Mammary epithelial cell (primary cell): ENCODE results near the gene CD151.

Experiments used
- CTCF ChIP-seq, 2 donors: IDR thresholded peaks in 1 of 2; conservative IDR thresholded peaks in 1 of 2; 2 replicates each; pipeline ENCODE4 v1.5.1; 2011 to 2012; ENCODE audit warnings: inconsistent platforms in 2 of 2, low read length in 2 of 2, mild to moderate bottlenecking in 2 of 2, control low read depth in 1 of 2, low read depth in 1 of 2; ENCODE audit not compliant: insufficient read depth in 1 of 2; ENCODE audit errors: extremely low read depth in 1 of 2
- EZH2 ChIP-seq: IDR thresholded peaks from 2 replicates; pipeline ENCODE4 v1.6.1; 2012; ENCODE audit warnings: low read length, inconsistent platforms, borderline replicate concordance

- TF ChIP-seq CTCF (conservative IDR thresholded peaks at IDR 0.05 in 1 of 2, IDR thresholded peaks at IDR 0.05 in 1 of 2; ENCODE audit: extremely low read depth in 1 of 2, insufficient read depth in 1 of 2, low read depth in 1 of 2, low read length in 2 of 2), result no peak
- TF ChIP-seq EZH2, result no peak
Measured at GRCh38 chr11:852762-853161, 20.0 kb downstream of the CD151 start.
